Natural killer cell treated with Interleukin-12 subunit alpha and Interleukin-12 subunit beta and Interleukin-15 and Interleukin-18, amount 100 ng/mL, for 72 hours (primary cell): ENCODE results near the gene PPP1R15A. TPM values are rescaled to one million over a fixed set of nuclear protein-coding genes. Genes with fewer than 3 reads are reported as not detected.
"Not testable (repeated sequence)": the region's sequence is repeated elsewhere in the genome, so short reads cannot be mapped to it uniquely, and the experiment has no call there.

Experiments used
- ATAC-seq, 2 donors: fragments of 150-1000 bp; cut with Tn5 transposase in 1 of 2; sonication (Bioruptor Pico), chemical (Tn5 transposase) in 1 of 2; 2 replicates each; pipeline ENCODE4 v1.10.0; 2021
- DNase-seq: peaks from one replicate; pipeline ENCODE4 v3.0.0; 2022; ENCODE audit warnings: low spot score
- H3K27ac Mint-ChIP-seq, 2 donors: 1 replicate in 1 of 2; 2 replicates in 1 of 2; pipeline ENCODE4 v1.8.0; 2022; ENCODE audit warnings: mixed read lengths in 2 of 2, mild to moderate bottlenecking in 1 of 2, moderate library complexity in 1 of 2
- H3K27me3 Mint-ChIP-seq, 2 donors: 1 replicate in 1 of 2; 2 replicates in 1 of 2; pipeline ENCODE4 v1.8.0; 2022; ENCODE audit warnings: mixed read lengths in 2 of 2
- H3K36me3 Mint-ChIP-seq: one replicate; pipeline ENCODE4 v1.8.0; 2022; ENCODE audit warnings: mixed read lengths
- H3K4me1 Mint-ChIP-seq, 2 donors: 1 replicate in 1 of 2; 2 replicates in 1 of 2; pipeline ENCODE4 v1.8.0; 2022; ENCODE audit warnings: low read depth in 2 of 2, mixed read lengths in 2 of 2, mild to moderate bottlenecking in 1 of 2
- H3K4me3 Mint-ChIP-seq: one replicate; pipeline ENCODE4 v1.8.0; 2022; ENCODE audit warnings: mixed read lengths
- H3K9me3 Mint-ChIP-seq: 2 replicates; pipeline ENCODE4 v1.8.0; 2022; ENCODE audit warnings: mixed read lengths
- total RNA-seq, 2 donors: library from RNA; stranded (reverse); gene quantifications; one replicate each; pipeline ENCODE4 v1.2.3, GENCODE V29; 2022

The PPP1R15A gene
- total RNA-seq, 2 donors from 2014 or later, result 74.1 to 111 TPM

GRCh38 chr19:48902291-48902690 lies 30.1 kb downstream of the PPP1R15A start:
- Mint-ChIP-seq H3K27ac (peak overlapping the region; percentile 56 to 57), H3K4me1 (peaks cover 30% of the 10 kb centered on the region in 2 donors), H3K4me3 (peak overlapping the region; percentile 98)
- not testable (repeated sequence) for DNase-seq, H3K9me3 Mint-ChIP-seq, ATAC-seq, H3K36me3 Mint-ChIP-seq, H3K27me3 Mint-ChIP-seq

DNA sequence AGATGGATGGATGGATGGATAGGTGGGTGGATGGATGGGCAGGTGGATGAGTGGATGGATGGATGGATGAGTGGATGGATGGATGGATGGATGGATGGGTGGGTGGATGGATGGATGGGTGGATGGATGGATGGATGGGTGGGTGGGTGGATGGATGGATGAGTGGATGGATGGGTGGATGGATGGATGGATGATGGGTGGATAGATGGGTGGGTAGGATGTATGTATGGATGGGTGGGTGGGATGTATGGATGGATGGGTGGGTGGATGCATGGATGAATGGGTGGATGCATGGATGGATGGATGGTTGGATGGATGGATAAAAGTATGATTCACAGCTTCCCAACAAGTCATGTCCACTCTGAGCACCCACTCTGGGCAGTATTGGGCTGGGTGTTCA lies 31.6 kb downstream of the PPP1R15A start:
- not testable (repeated sequence) for H3K27me3 Mint-ChIP-seq, ATAC-seq, H3K27ac Mint-ChIP-seq, H3K4me3 Mint-ChIP-seq, H3K36me3 Mint-ChIP-seq, H3K9me3 Mint-ChIP-seq, DNase-seq
- H3K4me1 Mint-ChIP-seq, result peaks cover 30% of the 10 kb centered on the region in 2 donors

- H3K9me3 Mint-ChIP-seq, result no peaks in the 10 kb centered on the region
- no peak for DNase-seq
- no peak overlapping the region for H3K4me3 Mint-ChIP-seq
- H3K27me3 Mint-ChIP-seq, result no peaks in the 10 kb centered on the region
- no peaks in the 10 kb centered on the region for H3K36me3 Mint-ChIP-seq
- no peak for ATAC-seq
- peaks cover 19% of the 10 kb centered on the region in 2 donors for H3K4me1 Mint-ChIP-seq
- no peak overlapping the region for H3K27ac Mint-ChIP-seq
Measured at GRCh38 chr19:48905664-48906063, 33.4 kb downstream of the PPP1R15A start.

- ATAC-seq (no peak), DNase-seq (no peak)
- Mint-ChIP-seq H3K36me3 (no peaks in the 10 kb centered on the region), H3K27me3 (no peaks in the 10 kb centered on the region), H3K27ac (no peak overlapping the region), H3K9me3 (no peaks in the 10 kb centered on the region), H3K4me1 (peaks cover 13 to 15% of the 10 kb centered on the region in 2 donors), H3K4me3 (no peak overlapping the region)
Measured at GRCh38 chr19:48906324-48906723, 34.1 kb downstream of the PPP1R15A start.

DNA sequence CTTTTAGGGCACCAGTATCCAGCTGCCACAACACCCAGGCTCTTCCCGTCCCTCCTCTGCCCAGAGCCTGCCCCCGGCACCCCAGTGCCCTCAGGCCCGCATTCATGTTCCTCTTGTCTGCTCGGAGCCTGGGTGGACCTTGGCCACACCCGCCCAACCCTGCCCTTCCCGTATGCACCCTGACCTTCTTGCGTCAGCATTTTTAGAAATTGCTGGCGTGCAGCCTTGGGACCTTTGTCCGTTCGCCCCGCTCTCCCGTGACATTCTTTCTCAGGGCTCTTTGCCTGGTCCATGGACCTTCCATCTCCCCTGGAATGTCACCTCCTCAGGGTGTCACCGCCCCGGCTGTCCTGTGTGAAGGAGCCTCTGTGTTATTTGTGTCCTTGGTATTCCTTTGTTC lies 35.5 kb downstream of the PPP1R15A start:
- Mint-ChIP-seq H3K27ac (no peak overlapping the region), H3K4me1 (peaks cover 1 to 6% of the 10 kb centered on the region in 2 donors), H3K36me3 (no peaks in the 10 kb centered on the region), H3K4me3 (no peak overlapping the region), H3K27me3 (no peaks in the 10 kb centered on the region), H3K9me3 (no peaks in the 10 kb centered on the region)
- ATAC-seq (no peak), DNase-seq (no peak)

- H3K4me1 Mint-ChIP-seq, H3K4me3 Mint-ChIP-seq, H3K27me3 Mint-ChIP-seq, H3K27ac Mint-ChIP-seq, H3K36me3 Mint-ChIP-seq, H3K9me3 Mint-ChIP-seq, ATAC-seq, DNase-seq: not testable (repeated sequence)
Measured at GRCh38 chr19:48909424-48910077, 37.3 kb downstream of the PPP1R15A start.

GRCh38 chr19:48910803-48911202 lies 38.6 kb downstream of the PPP1R15A start:
- H3K4me1 Mint-ChIP-seq, result peaks cover 0 to 4% of the 10 kb centered on the region in 2 donors
- H3K27ac Mint-ChIP-seq, result no peak overlapping the region
- peaks cover 7% of the 10 kb centered on the region for H3K36me3 Mint-ChIP-seq
- no peaks in the 10 kb centered on the region for H3K9me3 Mint-ChIP-seq
- no peaks in the 10 kb centered on the region for H3K27me3 Mint-ChIP-seq
- ATAC-seq (no peak), DNase-seq (no peak)
- no peak overlapping the region for H3K4me3 Mint-ChIP-seq

DNA sequence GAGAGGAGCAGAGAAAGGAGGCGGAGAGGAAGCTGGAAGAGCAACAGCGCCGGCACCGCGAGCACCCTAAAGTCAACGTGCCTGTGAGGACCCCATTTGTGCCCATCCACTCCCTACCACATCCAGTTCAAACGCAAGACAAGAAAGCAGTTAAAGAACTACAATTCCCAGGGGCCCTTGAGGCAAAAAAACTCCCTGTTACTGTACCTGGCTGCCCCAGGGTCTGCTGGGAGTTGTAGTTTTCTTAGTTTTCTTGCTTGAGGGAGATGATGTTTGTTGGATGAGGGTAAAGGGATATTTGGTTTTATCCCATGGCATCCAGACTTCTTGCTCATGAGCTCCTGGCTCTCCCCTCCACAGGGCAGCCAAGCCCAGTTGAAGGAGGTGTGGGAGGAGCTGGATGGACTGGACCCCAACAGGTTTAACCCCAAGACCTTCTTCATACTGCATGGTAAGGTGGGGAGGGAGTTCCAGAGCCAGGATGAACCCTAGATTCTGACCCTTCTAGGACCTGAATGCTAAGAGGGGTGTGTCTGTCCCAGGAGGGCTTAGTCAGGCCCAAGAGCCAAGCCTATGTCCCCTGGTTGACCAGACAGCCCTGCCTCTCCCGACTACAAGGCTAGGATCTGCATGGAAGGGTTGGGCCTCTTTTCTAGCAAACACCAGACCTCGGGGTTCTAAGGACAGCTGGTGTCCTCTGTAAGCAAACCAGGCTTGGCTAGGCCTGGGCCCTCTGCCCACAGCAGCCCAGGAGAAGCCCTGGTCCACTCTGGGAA lies 41.1 kb downstream of the PPP1R15A start:
- ATAC-seq (peak; percentile 52 to 65), DNase-seq (no peak)
- no peak overlapping the region for H3K4me3 Mint-ChIP-seq
- no peaks in the 10 kb centered on the region for H3K9me3 Mint-ChIP-seq
- H3K27ac Mint-ChIP-seq, result no peak overlapping the region
- H3K36me3 Mint-ChIP-seq, result peaks cover 11% of the 10 kb centered on the region
- H3K4me1 Mint-ChIP-seq, result peaks cover 0 to 7% of the 10 kb centered on the region in 2 donors
- H3K27me3 Mint-ChIP-seq, result no peaks in the 10 kb centered on the region

DNA sequence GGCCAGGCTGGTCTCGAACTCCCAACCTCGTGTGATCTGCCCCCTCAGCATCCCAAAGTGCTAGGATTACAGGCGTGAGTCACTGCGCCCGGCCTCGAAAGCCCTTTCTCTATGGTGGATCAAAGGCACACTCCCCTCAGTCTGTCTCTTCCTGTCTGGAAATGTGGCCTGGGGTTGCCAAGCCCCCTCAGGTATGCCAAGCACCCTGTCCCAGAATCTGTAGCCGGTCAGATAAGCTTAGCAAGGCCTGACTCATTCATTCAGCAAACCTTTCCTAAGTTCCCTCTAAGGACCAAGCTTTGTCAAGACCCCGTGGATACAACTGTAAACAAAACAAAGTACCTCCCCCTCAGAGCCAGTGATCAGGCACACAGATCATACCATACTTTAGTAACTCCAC lies 42.0 kb downstream of the PPP1R15A start:
- ATAC-seq (no peak), DNase-seq (no peak)
- no peaks in the 10 kb centered on the region for H3K9me3 Mint-ChIP-seq
- peak overlapping the region in 1 of 2 donors; percentile 34 for H3K27ac Mint-ChIP-seq
- H3K27me3 Mint-ChIP-seq, result no peaks in the 10 kb centered on the region
- H3K36me3 Mint-ChIP-seq, result peaks cover 11% of the 10 kb centered on the region
- peaks cover 0 to 7% of the 10 kb centered on the region in 2 donors for H3K4me1 Mint-ChIP-seq
- H3K4me3 Mint-ChIP-seq, result no peak overlapping the region

DNA sequence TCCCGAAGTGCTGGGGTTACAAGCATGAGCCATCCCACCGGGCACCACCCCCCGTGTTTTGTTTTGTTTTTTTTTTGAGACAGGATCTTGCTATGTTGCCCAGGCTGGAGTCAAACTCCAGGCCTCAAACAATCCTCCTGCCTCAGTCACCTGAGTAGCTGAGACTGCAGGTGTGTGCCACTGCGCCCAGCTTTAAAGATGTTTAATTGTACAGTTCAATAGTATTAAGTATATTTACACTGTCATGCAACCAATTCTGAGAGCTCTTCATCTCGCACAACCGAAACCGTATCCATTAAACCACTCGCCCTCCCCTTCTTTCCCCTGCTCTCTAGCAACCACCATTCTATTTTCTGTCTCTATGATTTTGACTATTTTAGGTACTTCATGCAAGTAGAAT lies 43.5 kb downstream of the PPP1R15A start:
- no peak for ATAC-seq
- Mint-ChIP-seq H3K36me3 (peaks cover 11% of the 10 kb centered on the region), H3K4me1 (peaks cover 0 to 7% of the 10 kb centered on the region in 2 donors), H3K27ac (no peak overlapping the region), H3K9me3 (no peaks in the 10 kb centered on the region), H3K27me3 (no peaks in the 10 kb centered on the region), H3K4me3 (no peak overlapping the region)
- DNase-seq, result no peak

- H3K36me3 Mint-ChIP-seq, result peaks cover 11% of the 10 kb centered on the region
- H3K4me3 Mint-ChIP-seq, result no peak overlapping the region
- peaks cover 0 to 5% of the 10 kb centered on the region in 2 donors for H3K4me1 Mint-ChIP-seq
- DNase-seq (no peak), ATAC-seq (no peak)
- no peaks in the 10 kb centered on the region for H3K27me3 Mint-ChIP-seq
- H3K9me3 Mint-ChIP-seq, result no peaks in the 10 kb centered on the region
- H3K27ac Mint-ChIP-seq, result no peak overlapping the region
Measured at GRCh38 chr19:48918071-48918470, 45.9 kb downstream of the PPP1R15A start.

DNA sequence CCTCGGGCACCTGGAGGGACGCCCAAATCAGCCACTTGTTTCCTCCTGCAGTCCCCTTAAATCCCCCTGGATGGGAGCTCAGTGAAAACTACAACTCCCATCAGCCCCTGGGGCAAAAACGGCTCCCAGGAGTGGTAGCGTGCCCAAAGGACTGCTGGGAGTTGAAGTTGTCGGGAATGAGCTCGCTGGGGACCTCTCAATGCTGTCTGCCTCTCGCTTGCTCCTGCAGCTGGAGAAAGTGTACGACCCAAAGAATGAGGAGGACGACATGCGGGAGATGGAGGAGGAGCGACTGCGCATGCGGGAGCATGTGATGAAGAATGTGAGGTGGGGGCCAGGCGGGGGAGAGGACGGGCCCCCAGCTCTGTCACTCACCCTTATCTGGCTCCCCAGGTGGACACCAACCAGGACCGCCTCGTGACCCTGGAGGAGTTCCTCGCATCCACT lies 46.6 kb downstream of the PPP1R15A start:
- DNase-seq, result no peak
- peak; percentile 42 to 60 for ATAC-seq
- Mint-ChIP-seq H3K4me3 (no peak overlapping the region), H3K9me3 (no peaks in the 10 kb centered on the region), H3K27me3 (no peaks in the 10 kb centered on the region), H3K27ac (no peak overlapping the region), H3K36me3 (peaks cover 11% of the 10 kb centered on the region), H3K4me1 (peaks cover 0 to 6% of the 10 kb centered on the region in 2 donors)

DNA sequence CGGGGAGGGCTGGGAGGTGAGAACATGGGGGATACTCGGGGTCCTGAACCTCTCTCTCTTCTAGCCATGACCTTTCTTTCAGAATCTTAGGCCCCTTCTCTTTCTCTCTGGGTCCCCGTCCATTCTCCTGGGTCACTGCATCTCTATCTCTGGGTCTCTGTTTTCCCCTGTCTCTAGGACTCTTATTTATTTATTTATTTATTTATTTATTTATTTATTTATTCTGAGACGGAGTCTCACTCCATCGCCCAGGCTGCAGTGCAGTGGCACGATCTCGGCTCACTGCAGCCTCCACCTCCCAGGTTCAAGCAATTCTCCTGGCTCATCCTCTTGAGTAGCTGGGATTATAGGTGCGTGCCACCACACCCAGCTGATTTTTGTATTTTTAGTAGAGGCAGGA lies 47.0 kb downstream of the PPP1R15A start:
- not testable (repeated sequence) for H3K27me3 Mint-ChIP-seq, H3K4me3 Mint-ChIP-seq, H3K4me1 Mint-ChIP-seq, H3K9me3 Mint-ChIP-seq, H3K36me3 Mint-ChIP-seq, H3K27ac Mint-ChIP-seq, DNase-seq
- ATAC-seq, result peak in 1 of 2 donors; percentile 21

DNA sequence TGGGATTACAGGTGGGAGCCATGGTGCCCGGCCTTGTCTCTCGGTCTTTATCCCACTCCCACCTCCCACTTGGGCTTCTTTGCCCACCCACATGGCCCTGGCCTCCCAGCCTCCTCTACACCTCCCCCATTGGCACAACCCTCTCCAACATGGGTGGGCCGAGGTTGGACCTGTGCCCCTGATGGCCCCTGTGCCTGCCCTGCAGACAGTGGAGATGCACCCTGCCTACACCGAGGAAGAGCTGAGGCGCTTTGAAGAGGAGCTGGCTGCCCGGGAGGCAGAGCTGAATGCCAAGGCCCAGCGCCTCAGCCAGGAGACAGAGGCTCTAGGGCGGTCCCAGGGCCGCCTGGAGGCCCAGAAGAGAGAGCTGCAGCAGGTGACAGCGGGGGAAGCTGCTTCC lies 48.7 kb downstream of the PPP1R15A start:
- ATAC-seq (no peak), DNase-seq (no peak)
- Mint-ChIP-seq H3K36me3 (peaks cover 3% of the 10 kb centered on the region), H3K4me3 (no peak overlapping the region), H3K4me1 (peaks cover 0 to 4% of the 10 kb centered on the region in 2 donors), H3K27ac (no peak overlapping the region), H3K27me3 (no peaks in the 10 kb centered on the region), H3K9me3 (no peaks in the 10 kb centered on the region)
